ENCODE results near the gene CFDP1.
A peak's percentile ranks its signal among the peaks of the same experiment; 100 is the strongest.

Gene CFDP1

GRCh38 chr16:75320435-75320834 is 112.9 kb downstream of the CFDP1 start:
- no peak for TF ChIP-seq EZH2 (IDR thresholded peaks at IDR 0.05; ENCODE audit: borderline replicate concordance, low read depth, low read length, severe bottlenecking)
- TF ChIP-seq, protein P1, sequence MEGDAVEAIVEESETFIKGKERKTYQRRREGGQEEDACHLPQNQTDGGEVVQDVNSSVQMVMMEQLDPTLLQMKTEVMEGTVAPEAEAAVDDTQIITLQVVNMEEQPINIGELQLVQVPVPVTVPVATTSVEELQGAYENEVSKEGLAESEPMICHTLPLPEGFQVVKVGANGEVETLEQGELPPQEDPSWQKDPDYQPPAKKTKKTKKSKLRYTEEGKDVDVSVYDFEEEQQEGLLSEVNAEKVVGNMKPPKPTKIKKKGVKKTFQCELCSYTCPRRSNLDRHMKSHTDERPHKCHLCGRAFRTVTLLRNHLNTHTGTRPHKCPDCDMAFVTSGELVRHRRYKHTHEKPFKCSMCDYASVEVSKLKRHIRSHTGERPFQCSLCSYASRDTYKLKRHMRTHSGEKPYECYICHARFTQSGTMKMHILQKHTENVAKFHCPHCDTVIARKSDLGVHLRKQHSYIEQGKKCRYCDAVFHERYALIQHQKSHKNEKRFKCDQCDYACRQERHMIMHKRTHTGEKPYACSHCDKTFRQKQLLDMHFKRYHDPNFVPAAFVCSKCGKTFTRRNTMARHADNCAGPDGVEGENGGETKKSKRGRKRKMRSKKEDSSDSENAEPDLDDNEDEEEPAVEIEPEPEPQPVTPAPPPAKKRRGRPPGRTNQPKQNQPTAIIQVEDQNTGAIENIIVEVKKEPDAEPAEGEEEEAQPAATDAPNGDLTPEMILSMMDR (IDR thresholded peaks at IDR 0.05; ENCODE audit: borderline replicate concordance, extremely low read depth, low read length, poor library complexity, severe bottlenecking) = no peak
- no peak overlapping the region for H3K4me2 ChIP-seq (ENCODE audit: insufficient read depth, low read length)
- peaks cover 26% of the 10 kb centered on the region for H4K20me1 ChIP-seq (ENCODE audit: insufficient read depth, low read length)
- no peak overlapping the region for H3K9ac ChIP-seq (ENCODE audit: low read depth, low read length)
- no peak overlapping the region for H3K4me3 ChIP-seq (ENCODE audit: low read depth in 1 of 2, low read length in 2 of 2)
- H2AFZ ChIP-seq (ENCODE audit: low read depth, low read length) = no peak overlapping the region
- ATAC-seq (ENCODE audit: insufficient read depth, low read depth) (no peak), DNase-seq (no peak)
- peaks cover 5% of the 10 kb centered on the region; the same call in 1 of the 2 replicates for H3K36me3 ChIP-seq (ENCODE audit: insufficient read depth, low read length)
- H3K27ac ChIP-seq (ENCODE audit: low read length) = no peak overlapping the region
- no peaks in the 10 kb centered on the region for H3K79me2 ChIP-seq (ENCODE audit: insufficient read depth, low read length)
- H3K4me1 ChIP-seq (ENCODE audit: insufficient read depth, low read length) = peaks cover 16% of the 10 kb centered on the region
- H3K9me3 ChIP-seq (ENCODE audit: insufficient read depth, low read length, severe bottlenecking) = no peaks in the 10 kb centered on the region
- H3K27me3 ChIP-seq (ENCODE audit: insufficient read depth, low read length, poor library complexity) = no peaks in the 10 kb centered on the region

GRCh38 chr16:75319513-75320411 is 113.5 kb downstream of the CFDP1 start:
- no peak overlapping the region for H3K4me3 ChIP-seq (ENCODE audit: low read depth in 1 of 2, low read length in 2 of 2)

GRCh38 chr16:75318737-75319136 is 114.6 kb downstream of the CFDP1 start:
- DNase-seq = no peak
- Histone ChIP-seq H3K36me3 (ENCODE audit: insufficient read depth, low read length) (peaks cover 7% of the 10 kb centered on the region), H3K9ac (ENCODE audit: low read depth, low read length) (no peak overlapping the region), H3K4me3 (ENCODE audit: low read depth in 1 of 2, low read length in 2 of 2) (no peak overlapping the region), H3K4me2 (ENCODE audit: insufficient read depth, low read length) (no peak overlapping the region), H3K9me3 (ENCODE audit: insufficient read depth, low read length, severe bottlenecking) (no peaks in the 10 kb centered on the region), H2AFZ (ENCODE audit: low read depth, low read length) (no peak overlapping the region), H3K27ac (ENCODE audit: low read length) (no peak overlapping the region), H4K20me1 (ENCODE audit: insufficient read depth, low read length) (peaks cover 26% of the 10 kb centered on the region), H3K27me3 (ENCODE audit: insufficient read depth, low read length, poor library complexity) (no peaks in the 10 kb centered on the region), H3K79me2 (ENCODE audit: insufficient read depth, low read length) (no peaks in the 10 kb centered on the region), H3K4me1 (ENCODE audit: insufficient read depth, low read length) (peaks cover 16% of the 10 kb centered on the region)
- ATAC-seq (ENCODE audit: insufficient read depth, low read depth) = no peak
- TF ChIP-seq EZH2 (IDR thresholded peaks at IDR 0.05; ENCODE audit: borderline replicate concordance, low read depth, low read length, severe bottlenecking) = no peak
- TF ChIP-seq, protein P1 (IDR thresholded peaks at IDR 0.05; ENCODE audit: borderline replicate concordance, extremely low read depth, low read length, poor library complexity, severe bottlenecking) = no peak

More at GRCh38 chr16:75319513-75320411, 113.5 kb downstream of the CFDP1 start:
- Histone ChIP-seq H3K9me3 (ENCODE audit: insufficient read depth, low read length, severe bottlenecking) (no peaks in the 10 kb centered on the region), H3K27ac (ENCODE audit: low read length) (no peak overlapping the region), H2AFZ (ENCODE audit: low read depth, low read length) (no peak overlapping the region), H3K79me2 (ENCODE audit: insufficient read depth, low read length) (no peaks in the 10 kb centered on the region), H3K4me2 (ENCODE audit: insufficient read depth, low read length) (no peak overlapping the region), H3K9ac (ENCODE audit: low read depth, low read length) (no peak overlapping the region), H3K4me1 (ENCODE audit: insufficient read depth, low read length) (peaks cover 16% of the 10 kb centered on the region), H3K27me3 (ENCODE audit: insufficient read depth, low read length, poor library complexity) (no peaks in the 10 kb centered on the region), H3K36me3 (ENCODE audit: insufficient read depth, low read length) (peaks cover 5% of the 10 kb centered on the region; the same call in 1 of the 2 replicates), H4K20me1 (ENCODE audit: insufficient read depth, low read length) (peaks cover 26% of the 10 kb centered on the region)
- TF ChIP-seq EZH2 (IDR thresholded peaks at IDR 0.05; ENCODE audit: borderline replicate concordance, low read depth, low read length, severe bottlenecking) = no peak
- TF ChIP-seq, protein P1 (IDR thresholded peaks at IDR 0.05; ENCODE audit: borderline replicate concordance, extremely low read depth, low read length, poor library complexity, severe bottlenecking) = no peak
- ATAC-seq (ENCODE audit: insufficient read depth, low read depth) (peak; percentile 81), DNase-seq (no peak)
